Measurements from ENCODE around the gene GSTA1. TPM values are rescaled to one million over a fixed set of nuclear protein-coding genes. Genes with fewer than 3 reads are reported as not detected.

Gene GSTA1
- total and polyA plus RNA-seq, 10 donors = 0.10 to 0.12 TPM; not detected in 8

GRCh38 chr6:52745764-52746201, 57.8 kb downstream of the GSTA1 start:
- H3K27ac ChIP-seq = no peak overlapping the region
- WGBS, 5 donors = 70 to 90% (median 83%) methylated on average over 1 of the region's 1 CpG
- no peaks in the 10 kb centered on the region for H3K4me1 ChIP-seq
- H3K36me3 ChIP-seq = no peaks in the 10 kb centered on the region
- no peak for DNase-seq
- intact Hi-C loops (cut with DNase I; ENCODE audit: low total_unique reads) = no loop called here
- no peaks in the 10 kb centered on the region for H3K27me3 ChIP-seq (replicated peaks in 1 of 7)
- TF ChIP-seq CTCF (IDR thresholded peaks at IDR 0.05 in 8 of 11, conservative IDR thresholded peaks at IDR 0.05 in 3 of 11) (no peak), POLR2AphosphoS5 (IDR thresholded peaks at IDR 0.05) (no peak), POLR2A (IDR thresholded peaks at IDR 0.05) (no peak)
- peaks cover 0 to 13% (median under 1%) of the 10 kb centered on the region in 8 donors for H3K9me3 ChIP-seq
- H3K4me3 ChIP-seq = no peak overlapping the region

- Histone ChIP-seq H3K9me3 (peaks cover 0 to 22% (median 14%) of the 10 kb centered on the region in 8 donors), H3K4me1 (no peaks in the 10 kb centered on the region), H3K36me3 (no peaks in the 10 kb centered on the region), H3K27ac (no peak overlapping the region), H3K4me3 (no peak overlapping the region), H3K27me3 (replicated peaks in 1 of 7) (no peaks in the 10 kb centered on the region)
- 77 to 100% (median 93%) methylated on average over 1 of the region's 1 CpG for WGBS, 5 donors
- intact Hi-C loops (cut with DNase I; ENCODE audit: low total_unique reads) = no loop called here
- DNase-seq = no peak
- TF ChIP-seq CTCF (IDR thresholded peaks at IDR 0.05 in 8 of 11, conservative IDR thresholded peaks at IDR 0.05 in 3 of 11) (no peak), POLR2A (IDR thresholded peaks at IDR 0.05) (no peak), POLR2AphosphoS5 (IDR thresholded peaks at IDR 0.05) (no peak)
Observed at GRCh38 chr6:52741872-52742271, 61.7 kb downstream of the GSTA1 start.

Other genes starting within 250 kb of the GSTA1 start
- 10 to 100 TPM; 26.7 to 47.7 (median 40.1) TPM for gene TRAM2, start 226.8 kb downstream of the GSTA1 start, total RNA-seq
- 1 to 10 TPM; 1.8 to 4.8 (median 2.2) TPM for gene TRAM2, start 226.8 kb downstream of the GSTA1 start, polyA plus RNA-seq
- gene TMEM14A, start 132.7 kb downstream of the GSTA1 start, total RNA-seq = 10 to 100 TPM in 4 of 7 donors, 1 to 10 TPM in 3; 7.5 to 16.0 (median 11.0) TPM
- gene TMEM14A, start 132.7 kb downstream of the GSTA1 start, polyA plus RNA-seq = 10 to 100 TPM; 15.0 to 20.3 (median 16.6) TPM
- gene GSTA2, start 40.3 kb downstream of the GSTA1 start, total RNA-seq = not detected
- gene GSTA2, start 40.3 kb downstream of the GSTA1 start, polyA plus RNA-seq = not detected
- gene GSTA5, start 37.0 kb upstream of the GSTA1 start, total RNA-seq = not detected
- gene GSTA5, start 37.0 kb upstream of the GSTA1 start, polyA plus RNA-seq = not detected
- gene GSTA3, start 105.9 kb upstream of the GSTA1 start, total RNA-seq = not detected
- gene GSTA3, start 105.9 kb upstream of the GSTA1 start, polyA plus RNA-seq = not detected
- gene GSTA4, start 191.5 kb upstream of the GSTA1 start, total RNA-seq = 10 to 100 TPM in 6 of 7 donors, 1 to 10 TPM in 1; 8.5 to 23.3 (median 14.8) TPM
- gene GSTA4, start 191.5 kb upstream of the GSTA1 start, polyA plus RNA-seq = 10 to 100 TPM; 13.0 to 19.4 (median 15.2) TPM

All from spleen (tissue), 11 donors.